SKM-1 (cell line): ENCODE results near the gene TBC1D3B.
"Not testable (repeated sequence)": the region's sequence is repeated elsewhere in the genome, so short reads cannot be mapped to it uniquely, and the experiment has no call there.

Experiments
- DNase-seq: peaks from one replicate; lab custom pipeline; 2025; ENCODE audit not compliant: unreplicated experiment; lab: John Stamatoyannopoulos, UW

Gene TBC1D3B

DNA sequence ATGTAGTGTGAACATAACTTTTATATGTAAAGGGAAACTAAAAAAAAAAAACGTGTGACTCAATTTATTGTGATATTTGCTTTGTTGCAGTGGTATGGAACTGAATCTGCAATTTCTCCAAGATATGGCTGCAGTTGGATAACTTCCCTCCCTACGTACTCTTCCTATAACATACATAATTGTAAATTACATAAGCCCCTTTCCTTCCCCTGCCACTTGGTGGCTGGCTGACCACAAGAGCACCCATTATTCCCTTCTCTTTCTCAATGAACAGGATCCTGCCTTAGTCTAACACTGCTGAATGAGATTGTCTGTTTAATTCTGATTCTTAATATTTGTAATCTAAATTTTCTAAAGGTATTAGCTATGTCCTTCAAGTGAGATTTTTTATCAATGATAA, 45.0 kb downstream of the TBC1D3B start:
- peak; percentile 93 for DNase-seq

DNA sequence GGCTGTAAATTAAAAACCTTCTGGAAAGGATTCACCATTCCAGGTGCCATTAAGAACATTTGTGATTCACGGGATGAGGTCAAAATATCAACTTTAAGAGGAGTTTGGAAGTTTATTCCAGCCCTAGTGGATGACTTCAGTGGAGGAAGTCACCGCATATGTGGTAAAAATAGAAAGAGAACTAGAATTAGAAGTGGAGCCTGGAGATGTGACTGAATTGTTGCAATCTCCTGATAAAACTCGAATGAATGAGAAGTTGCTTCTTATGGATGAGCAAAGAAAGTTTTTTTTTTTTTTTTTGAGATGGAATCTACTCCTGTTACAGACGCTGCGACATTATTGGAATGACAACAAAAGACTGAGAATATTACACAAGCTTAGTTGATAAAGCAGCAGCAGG, 46.1 kb downstream of the TBC1D3B start:
- DNase-seq: no peak

GRCh38 chr17:36129616-36130015, 46.8 kb downstream of the TBC1D3B start:
- no peak for DNase-seq

DNA sequence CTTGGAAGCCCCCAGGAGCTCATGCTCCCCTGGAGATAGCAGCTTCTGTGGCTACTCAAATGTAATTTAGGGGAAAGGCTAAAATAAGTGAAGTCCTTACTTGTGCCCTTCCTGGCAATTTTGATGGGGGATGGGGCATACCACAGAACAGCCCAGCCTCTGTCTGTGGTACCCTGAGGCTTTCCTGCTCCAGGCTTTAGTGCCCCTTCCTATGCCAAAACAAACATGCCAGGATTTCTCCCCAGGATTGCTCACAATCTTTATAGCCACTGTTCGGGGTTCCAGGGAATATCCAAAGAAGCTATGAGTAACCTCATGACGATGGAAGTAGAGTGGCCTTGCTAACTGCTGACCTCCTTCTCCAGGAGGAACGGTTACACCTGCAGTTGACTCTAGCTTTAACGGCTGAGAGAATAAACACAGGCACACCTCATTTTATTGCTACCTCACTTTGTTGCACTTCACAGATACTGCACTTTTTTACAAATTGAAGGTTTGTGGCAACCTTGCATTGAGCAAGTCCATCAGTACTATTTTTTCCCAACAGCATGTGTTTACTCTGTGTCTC, 47.9 kb downstream of the TBC1D3B start:
- no peak for DNase-seq

- DNase-seq: peak; percentile 56
These were observed 48.5 kb downstream of the TBC1D3B start for GRCh38 chr17:36127911-36128310.

GRCh38 chr17:36127199-36127893, 49.1 kb downstream of the TBC1D3B start:
- DNase-seq: no peak

GRCh38 chr17:36124879-36125824, 51.3 kb downstream of the TBC1D3B start:
- no peak for DNase-seq

DNA sequence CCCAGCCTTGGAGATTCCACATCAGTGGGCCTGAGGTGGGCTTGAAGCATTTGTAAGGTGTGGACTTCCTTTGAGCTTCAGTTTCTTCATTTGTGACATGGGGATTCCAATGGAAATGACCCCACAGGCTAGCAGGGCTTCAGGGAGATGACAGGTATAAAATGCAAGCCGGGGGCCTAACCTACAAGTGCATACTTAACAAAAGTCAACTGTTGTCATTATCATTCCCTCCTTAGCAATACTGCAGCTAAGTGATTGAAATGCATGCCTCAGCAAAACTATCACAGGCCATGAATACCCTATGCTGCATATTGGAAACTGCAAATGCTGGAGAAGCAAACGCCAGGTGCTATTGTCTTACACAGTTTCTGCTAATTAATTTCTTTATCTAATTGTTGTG, 53.0 kb downstream of the TBC1D3B start:
- DNase-seq: no peak

- DNase-seq: not testable (repeated sequence)
These were observed 55.3 kb downstream of the TBC1D3B start for GRCh38 chr17:36121099-36121498.

- DNase-seq: no peak
These were observed 56.2 kb downstream of the TBC1D3B start for GRCh38 chr17:36120221-36120620.

GRCh38 chr17:36118477-36119353, 57.7 kb downstream of the TBC1D3B start:
- DNase-seq: no peak

GRCh38 chr17:36117505-36118382, 58.7 kb downstream of the TBC1D3B start:
- no peak for DNase-seq
